ELR (cell line): ENCODE results near the gene RUFY3.
"Not testable (repeated sequence)": the region's sequence is repeated elsewhere in the genome, so short reads cannot be mapped to it uniquely, and the experiment has no call there.

Source experiments
- DNase-seq: peaks from one replicate; pipeline ENCODE4 v3.0.0-alpha.2; 2015; ENCODE audit warnings: low read depth

Gene RUFY3

GRCh38 chr4:70705183-70706043 is 16.4 kb upstream of the RUFY3 start:
- peak; percentile 81 for DNase-seq

GRCh38 chr4:70706044-70706461 is 15.7 kb upstream of the RUFY3 start:
- DNase-seq: peak; percentile 40

- peak; percentile 41 for DNase-seq
Observed at GRCh38 chr4:70706516-70706915, 15.2 kb upstream of the RUFY3 start.

GRCh38 chr4:70709611-70710205 is 12.1 kb upstream of the RUFY3 start:
- no peak for DNase-seq

- DNase-seq: no peak
Observed at GRCh38 chr4:70711599-70711998, 10.2 kb upstream of the RUFY3 start.

GRCh38 chr4:70712150-70712549 is 9.6 kb upstream of the RUFY3 start:
- no peak for DNase-seq

GRCh38 chr4:70712604-70713452 is 8.9 kb upstream of the RUFY3 start:
- DNase-seq: no peak

- DNase-seq: no peak
Observed at GRCh38 chr4:70713453-70714078, 8.2 kb upstream of the RUFY3 start.

- peak; percentile 10 for DNase-seq
Observed at GRCh38 chr4:70714079-70714887, 7.5 kb upstream of the RUFY3 start.

- peak; percentile 12 for DNase-seq
Observed at GRCh38 chr4:70715097-70715496, 6.7 kb upstream of the RUFY3 start.

GRCh38 chr4:70718811-70719604 is 2.8 kb upstream of the RUFY3 start:
- DNase-seq: no peak

GRCh38 chr4:70722199-70722791 is 531 bp downstream of the RUFY3 start:
- peak; percentile 73 for DNase-seq

- DNase-seq: no peak
Observed at GRCh38 chr4:70724463-70724862, 2.7 kb downstream of the RUFY3 start.

GRCh38 chr4:70725633-70726032 is 3.9 kb downstream of the RUFY3 start:
- DNase-seq: no peak

- not testable (repeated sequence) for DNase-seq
Observed at GRCh38 chr4:70726515-70726914, 4.8 kb downstream of the RUFY3 start.

- DNase-seq: no peak
Observed at GRCh38 chr4:70728091-70728490, 6.3 kb downstream of the RUFY3 start.

- DNase-seq: not testable (repeated sequence)
Observed at GRCh38 chr4:70732878-70733277, 11.1 kb downstream of the RUFY3 start.

- DNase-seq: peak; percentile 65
Observed at GRCh38 chr4:70734168-70734954, 12.6 kb downstream of the RUFY3 start.

GRCh38 chr4:70734971-70735370 is 13.2 kb downstream of the RUFY3 start:
- DNase-seq: peak; percentile 9
